Measurements from ENCODE around the gene WDR43.

WDR43 gene

GRCh38 chr2:28994074-28994473, 99.6 kb downstream of the WDR43 start:
- no peak for DNase-seq (ENCODE audit: low read depth)

GRCh38 chr2:28994679-28995078, 100.2 kb downstream of the WDR43 start:
- no peak for DNase-seq (ENCODE audit: low read depth)

- no peak for DNase-seq (ENCODE audit: low read depth)
These were observed 101.6 kb downstream of the WDR43 start for GRCh38 chr2:28995765-28996750.

GRCh38 chr2:28997237-28997846, 102.9 kb downstream of the WDR43 start:
- DNase-seq (ENCODE audit: low read depth), result no peak
